RWPE2 (cell line): ENCODE data around the gene ORM1.

Experiments
- ATAC-seq: fragments of 200-7000 bp; cut with Tn5 transposase; 3 replicates; pipeline ENCODE4 v1.9.1; 2021; ENCODE audit warnings: low read depth
- DNase-seq: peaks from one replicate; pipeline ENCODE4 v3.0.0-alpha.2; 2020; ENCODE audit warnings: low spot score
- H3K27ac ChIP-seq: fragments of 450-650 bp; 2 replicates; pipeline ENCODE4 v1.5.1; 2017; ENCODE audit warnings: mild to moderate bottlenecking; ENCODE audit not compliant: poor library complexity, severe bottlenecking
- H3K27me3 ChIP-seq: fragments of 250-450 bp; sonication (Bioruptor Pico); 2 replicates; pipeline ENCODE4 v1.5.1; 2021; ENCODE audit warnings: mild to moderate bottlenecking, moderate library complexity; ENCODE audit not compliant: insufficient read depth, poor library complexity, severe bottlenecking
- H3K36me3 ChIP-seq: fragments of 250-450 bp; sonication (Bioruptor Pico); 2 replicates; pipeline ENCODE4 v1.5.1; 2020; ENCODE audit warnings: low read depth, mild to moderate bottlenecking, moderate library complexity
- H3K4me1 ChIP-seq: fragments of 250-450 bp; sonication (Bioruptor Pico); 2 replicates; pipeline ENCODE4 v1.5.1; 2021; ENCODE audit warnings: mild to moderate bottlenecking, moderate library complexity; ENCODE audit not compliant: insufficient read depth, poor library complexity, severe bottlenecking
- H3K4me3 ChIP-seq: fragments of 250-450 bp; sonication (Bioruptor Pico); 2 replicates; pipeline ENCODE4 v1.5.1; 2021; ENCODE audit warnings: mild to moderate bottlenecking, moderate library complexity; ENCODE audit not compliant: severe bottlenecking
- H3K9me3 ChIP-seq: fragments of 250-450 bp; sonication (Bioruptor Pico); 2 replicates; pipeline ENCODE4 v1.5.1; 2021; ENCODE audit warnings: mild to moderate bottlenecking, moderate library complexity; ENCODE audit not compliant: severe bottlenecking
- TF ChIP-seq, protein P1 (sequence below): fragments of 450-650 bp; IDR thresholded peaks from one replicate; pipeline ENCODE4 v1.5.1; 2017; ENCODE audit warnings: mild to moderate bottlenecking, moderate library complexity; ENCODE audit not compliant: poor library complexity, severe bottlenecking

ORM1 gene

GRCh38 chr9:114334490-114334889 lies 11.6 kb downstream of the ORM1 start:
- TF ChIP-seq, protein P1, sequence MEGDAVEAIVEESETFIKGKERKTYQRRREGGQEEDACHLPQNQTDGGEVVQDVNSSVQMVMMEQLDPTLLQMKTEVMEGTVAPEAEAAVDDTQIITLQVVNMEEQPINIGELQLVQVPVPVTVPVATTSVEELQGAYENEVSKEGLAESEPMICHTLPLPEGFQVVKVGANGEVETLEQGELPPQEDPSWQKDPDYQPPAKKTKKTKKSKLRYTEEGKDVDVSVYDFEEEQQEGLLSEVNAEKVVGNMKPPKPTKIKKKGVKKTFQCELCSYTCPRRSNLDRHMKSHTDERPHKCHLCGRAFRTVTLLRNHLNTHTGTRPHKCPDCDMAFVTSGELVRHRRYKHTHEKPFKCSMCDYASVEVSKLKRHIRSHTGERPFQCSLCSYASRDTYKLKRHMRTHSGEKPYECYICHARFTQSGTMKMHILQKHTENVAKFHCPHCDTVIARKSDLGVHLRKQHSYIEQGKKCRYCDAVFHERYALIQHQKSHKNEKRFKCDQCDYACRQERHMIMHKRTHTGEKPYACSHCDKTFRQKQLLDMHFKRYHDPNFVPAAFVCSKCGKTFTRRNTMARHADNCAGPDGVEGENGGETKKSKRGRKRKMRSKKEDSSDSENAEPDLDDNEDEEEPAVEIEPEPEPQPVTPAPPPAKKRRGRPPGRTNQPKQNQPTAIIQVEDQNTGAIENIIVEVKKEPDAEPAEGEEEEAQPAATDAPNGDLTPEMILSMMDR, result no peak
- DNase-seq, result no peak
- no peak overlapping the region for H3K4me3 ChIP-seq
- no peaks in the 10 kb centered on the region for H3K4me1 ChIP-seq
- H3K27me3 ChIP-seq, result no peaks in the 10 kb centered on the region
- no peak for ATAC-seq
- H3K36me3 ChIP-seq, result no peaks in the 10 kb centered on the region; the same call in 1 of the 2 replicates
- no peak overlapping the region for H3K27ac ChIP-seq
- no peaks in the 10 kb centered on the region for H3K9me3 ChIP-seq

GRCh38 chr9:114335745-114336144 lies 12.8 kb downstream of the ORM1 start:
- TF ChIP-seq, protein P1, result no peak
- H3K36me3 ChIP-seq, result peaks cover 5% of the 10 kb centered on the region; the same call in 1 of the 2 replicates
- no peak for DNase-seq

GRCh38 chr9:114336157-114336556 lies 13.3 kb downstream of the ORM1 start:
- TF ChIP-seq, protein P1, result no peak
- Histone ChIP-seq H3K36me3 (peaks cover 5% of the 10 kb centered on the region; the same call in 1 of the 2 replicates), H3K27ac (no peak overlapping the region), H3K27me3 (no peaks in the 10 kb centered on the region), H3K4me3 (no peak overlapping the region), H3K9me3 (no peaks in the 10 kb centered on the region), H3K4me1 (no peaks in the 10 kb centered on the region)
- no peak for ATAC-seq
- DNase-seq, result no peak

More at GRCh38 chr9:114335745-114336144, 12.8 kb downstream of the ORM1 start:
- H3K9me3 ChIP-seq, result no peaks in the 10 kb centered on the region
- no peaks in the 10 kb centered on the region for H3K27me3 ChIP-seq
- H3K4me1 ChIP-seq, result no peaks in the 10 kb centered on the region
- no peak overlapping the region for H3K27ac ChIP-seq
- H3K4me3 ChIP-seq, result no peak overlapping the region
- no peak for ATAC-seq

GRCh38 chr9:114336699-114337395 lies 13.9 kb downstream of the ORM1 start:
- no peaks in the 10 kb centered on the region for H3K27me3 ChIP-seq
- H3K4me1 ChIP-seq, result no peaks in the 10 kb centered on the region
- no peaks in the 10 kb centered on the region for H3K9me3 ChIP-seq
- peaks cover 5% of the 10 kb centered on the region; the same call in 1 of the 2 replicates for H3K36me3 ChIP-seq
- no peak for ATAC-seq
- no peak overlapping the region for H3K27ac ChIP-seq
- H3K4me3 ChIP-seq, result no peak overlapping the region
- DNase-seq, result no peak
- TF ChIP-seq, protein P1, result no peak

DNA sequence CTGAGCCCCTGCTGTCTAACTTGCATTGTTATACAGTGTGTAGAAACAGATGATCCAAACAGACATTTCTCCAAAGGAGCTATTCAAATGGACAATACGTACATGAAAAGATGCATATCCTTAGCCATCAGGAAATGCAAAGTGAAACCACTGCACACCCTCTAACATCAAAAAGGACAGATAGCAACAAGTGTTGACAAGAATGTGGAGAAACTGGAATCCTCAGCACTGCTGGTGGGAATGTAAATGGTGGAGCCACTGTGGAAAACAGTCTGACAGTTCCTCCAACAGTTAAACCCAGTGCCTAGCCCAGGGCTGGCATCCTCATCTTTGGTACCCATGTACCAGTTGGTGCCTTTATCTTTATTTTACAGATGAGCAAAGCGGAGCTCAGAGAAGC lies 15.3 kb downstream of the ORM1 start:
- TF ChIP-seq, protein P1, result no peak
- Histone ChIP-seq H3K27ac (no peak overlapping the region), H3K36me3 (peaks cover 9% of the 10 kb centered on the region), H3K4me3 (no peak overlapping the region), H3K9me3 (no peaks in the 10 kb centered on the region), H3K4me1 (peaks cover 4% of the 10 kb centered on the region), H3K27me3 (no peaks in the 10 kb centered on the region)
- DNase-seq (no peak), ATAC-seq (no peak)
